Epithelial cell of prostate (primary cell): Measurements from ENCODE around the gene TINAGL1.
A peak's percentile ranks its signal among the peaks of the same experiment; 100 is the strongest.

Experiments used
- DNase-seq: peaks from one replicate; pipeline ENCODE4 v3.0.0-alpha.2; 2011; ENCODE audit warnings: low read depth, low spot score
- H3K27ac ChIP-seq: fragments of 450-650 bp; 2 replicates; pipeline ENCODE4 v1.5.1; 2017; ENCODE audit warnings: mild to moderate bottlenecking

TINAGL1 gene

DNA sequence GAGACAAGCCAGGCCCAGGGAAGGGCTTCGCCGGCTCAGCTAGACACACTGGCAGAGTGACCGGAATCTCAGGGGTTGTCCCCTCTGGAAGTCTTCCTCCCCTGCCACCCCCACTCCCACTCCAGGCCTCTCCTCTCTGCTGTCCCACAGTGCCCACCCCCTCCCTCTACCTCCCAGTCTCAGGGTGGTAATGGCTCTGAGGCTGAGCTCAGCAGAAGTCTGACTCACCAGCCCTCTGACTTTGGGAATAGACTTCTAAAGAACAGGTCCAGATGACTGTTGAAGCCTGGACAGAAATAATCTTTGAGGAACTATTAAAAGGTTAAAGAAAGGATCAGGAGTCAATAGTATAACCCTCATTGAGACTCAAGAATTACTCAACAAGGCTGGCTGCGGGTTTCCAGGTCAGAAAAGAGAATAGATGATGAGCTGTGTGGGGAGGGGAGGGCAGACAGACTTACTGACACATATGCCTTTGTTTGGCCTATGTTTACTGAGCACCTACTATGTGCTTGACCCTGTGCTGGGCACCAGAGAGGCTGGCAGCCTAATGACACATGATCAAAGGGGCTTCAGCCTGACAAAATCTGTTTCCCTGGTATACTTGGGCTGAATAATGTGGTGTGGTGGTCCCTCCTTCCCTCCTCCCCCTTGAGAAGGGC lies 49.4 kb downstream of the TINAGL1 start:
- DNase-seq = no peak

DNA sequence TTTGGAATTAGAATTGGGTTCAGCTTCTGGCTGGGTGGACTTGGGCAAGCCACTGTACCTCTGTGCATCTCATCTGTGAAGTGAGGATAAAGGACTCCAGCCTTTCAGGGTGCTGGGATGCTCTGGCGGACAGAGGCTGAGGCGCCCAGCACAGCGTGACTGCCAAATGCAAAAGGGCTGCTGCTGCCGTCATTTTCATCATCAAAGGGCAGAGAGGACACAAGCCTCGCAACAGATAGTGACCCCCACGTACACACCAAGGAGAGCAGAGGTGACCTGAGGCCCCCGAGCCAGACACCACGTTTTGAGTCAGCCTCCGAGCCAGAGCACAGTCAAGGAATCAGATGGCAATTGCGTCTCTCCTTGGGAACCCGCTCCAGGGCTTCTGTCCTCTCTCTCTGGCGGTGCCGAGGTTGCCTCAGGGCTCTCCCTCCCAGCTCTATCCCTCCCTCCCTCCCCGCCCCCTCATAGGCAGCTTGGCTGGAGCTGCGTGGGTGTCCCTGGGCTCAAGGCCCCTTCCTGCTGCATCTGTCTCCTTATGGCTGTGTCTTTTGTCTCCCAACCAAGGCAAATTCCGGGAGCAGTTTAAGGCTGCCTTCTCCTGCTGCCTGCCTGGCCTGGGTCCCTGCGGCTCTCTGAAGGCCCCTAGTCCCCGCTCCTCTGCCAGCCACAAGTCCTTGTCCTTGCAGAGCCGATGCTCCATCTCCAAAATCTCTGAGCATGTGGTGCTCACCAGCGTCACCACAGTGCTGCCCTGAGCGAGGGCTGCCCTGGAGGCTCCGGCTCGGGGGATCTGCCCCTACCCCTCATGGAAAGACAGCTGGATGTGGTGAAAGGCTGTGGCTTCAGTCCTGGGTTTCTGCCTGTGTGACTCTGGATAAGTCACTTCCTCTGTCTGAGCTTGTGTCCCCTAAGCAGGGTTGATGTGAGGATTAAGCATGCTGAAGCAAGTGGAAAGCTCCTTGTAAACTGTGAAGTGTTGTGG lies 50.2 kb downstream of the TINAGL1 start:
- peak overlapping the region; percentile 30 for H3K27ac ChIP-seq

More for the DNA sequence above, 49.4 kb downstream of the TINAGL1 start:
- no peak overlapping the region for H3K27ac ChIP-seq

DNA sequence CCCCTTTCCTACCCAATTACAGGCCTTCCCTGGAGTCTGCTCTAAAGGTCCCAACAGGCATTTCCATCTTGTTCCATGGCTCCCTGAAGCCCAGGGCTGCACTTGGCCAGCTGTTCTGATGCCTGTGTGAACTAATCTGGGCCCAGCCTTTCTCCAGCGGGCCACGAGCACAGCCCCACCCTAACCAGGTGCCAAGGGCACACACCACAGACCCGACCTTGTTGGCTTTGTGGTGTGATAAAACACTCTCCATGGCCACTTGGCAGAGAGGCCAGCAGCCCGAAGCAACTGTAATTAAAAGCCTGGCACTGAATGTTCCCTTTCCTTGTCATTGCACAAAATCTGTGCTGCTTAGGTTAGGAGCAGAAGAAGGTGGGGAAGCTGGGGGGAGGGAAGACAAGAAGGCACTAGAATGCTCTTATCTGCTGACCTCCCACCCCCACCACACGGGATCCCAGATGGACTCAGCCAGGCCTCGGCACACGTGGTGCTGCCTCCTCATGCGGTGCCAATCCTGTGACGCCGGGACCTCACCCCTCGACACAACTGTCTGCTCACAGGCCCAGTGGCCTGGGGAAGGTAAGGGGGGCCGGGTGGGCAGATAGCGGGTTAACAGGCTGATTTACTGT lies 51.1 kb downstream of the TINAGL1 start:
- H3K27ac ChIP-seq = peak overlapping the region; percentile 30
- no peak for DNase-seq

More for the DNA sequence above, 50.2 kb downstream of the TINAGL1 start:
- no peak for DNase-seq

DNA sequence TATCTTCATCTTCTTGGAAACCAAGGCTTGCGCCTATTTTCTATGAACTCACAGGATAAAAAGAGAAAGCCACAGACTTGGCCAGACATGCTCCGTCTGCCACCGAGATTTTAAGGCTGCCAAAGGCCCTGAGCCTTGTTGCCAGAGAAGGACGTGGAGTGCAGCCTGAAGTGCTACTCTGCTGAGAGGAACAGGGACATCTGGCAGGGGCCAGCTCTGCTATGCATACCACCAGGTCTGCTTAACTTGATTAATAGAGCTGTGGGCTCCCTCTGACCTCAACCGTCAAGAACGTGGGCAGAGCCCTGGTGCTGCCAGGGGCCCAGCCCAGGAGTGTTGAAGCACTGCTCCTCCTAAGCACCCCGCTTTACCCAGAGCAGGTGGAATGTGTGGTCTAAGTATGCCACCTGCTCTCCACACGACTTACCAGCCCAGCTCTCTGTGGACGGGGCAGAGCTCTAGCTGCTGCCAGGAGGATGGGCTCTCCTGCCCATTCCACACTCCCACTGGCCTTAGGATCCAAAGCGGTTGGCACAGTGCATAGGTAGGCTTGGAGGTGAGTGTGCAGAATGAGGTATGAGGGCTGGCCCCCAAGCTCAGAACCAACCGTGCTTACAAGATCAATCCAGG lies 51.7 kb downstream of the TINAGL1 start:
- no peak for DNase-seq
- peak overlapping the region; percentile 30 for H3K27ac ChIP-seq

DNA sequence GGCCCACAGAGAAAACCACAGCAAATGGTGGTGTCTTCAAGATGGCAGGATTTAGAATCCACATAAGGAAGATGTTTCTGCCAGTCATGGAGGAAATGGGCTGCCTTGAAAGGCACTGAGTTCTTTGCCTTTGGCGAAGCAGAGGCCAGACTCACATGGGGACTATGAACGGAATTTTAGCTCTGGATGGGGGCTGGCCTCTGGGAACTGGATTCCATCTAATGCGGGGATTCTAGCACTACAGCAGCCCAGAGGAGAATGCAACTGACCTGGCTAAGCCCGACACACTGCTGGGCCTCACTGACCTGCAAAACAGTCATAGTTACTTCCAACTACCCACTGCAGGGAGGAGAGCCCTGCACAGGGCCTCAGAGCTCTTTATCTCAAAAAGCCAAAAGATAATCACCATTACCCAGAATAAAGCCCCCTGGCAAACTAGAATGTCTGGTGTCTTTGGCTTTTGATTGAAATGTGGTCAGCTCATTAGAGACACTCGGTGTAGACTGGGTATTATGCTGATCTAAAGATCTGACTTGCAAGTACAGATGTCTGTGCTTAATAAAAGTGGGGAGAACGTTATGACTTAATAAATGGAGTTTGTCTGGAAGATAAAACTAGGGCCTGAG lies 52.7 kb downstream of the TINAGL1 start:
- no peak overlapping the region for H3K27ac ChIP-seq
- no peak for DNase-seq

DNA sequence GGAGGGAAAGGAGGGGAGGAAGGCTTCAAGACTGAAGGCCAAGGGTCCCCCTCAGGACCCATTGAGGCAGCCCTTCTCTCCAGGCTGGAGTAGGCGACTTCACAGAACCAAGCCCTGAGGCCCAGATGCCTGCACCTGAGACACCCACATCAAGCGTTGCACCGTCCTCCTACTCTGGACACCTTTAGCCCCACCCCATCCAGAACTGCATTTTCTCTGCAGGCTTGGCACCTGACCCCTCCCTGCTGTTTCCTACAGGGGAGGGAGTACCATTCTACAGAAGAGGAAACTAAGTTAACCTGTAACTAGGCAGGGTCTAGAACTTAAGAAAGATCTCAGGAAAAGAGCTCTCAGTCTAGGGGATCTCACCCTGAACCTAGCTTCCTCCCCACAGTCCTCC lies 56.3 kb downstream of the TINAGL1 start:
- DNase-seq = no peak
- no peak overlapping the region for H3K27ac ChIP-seq

DNA sequence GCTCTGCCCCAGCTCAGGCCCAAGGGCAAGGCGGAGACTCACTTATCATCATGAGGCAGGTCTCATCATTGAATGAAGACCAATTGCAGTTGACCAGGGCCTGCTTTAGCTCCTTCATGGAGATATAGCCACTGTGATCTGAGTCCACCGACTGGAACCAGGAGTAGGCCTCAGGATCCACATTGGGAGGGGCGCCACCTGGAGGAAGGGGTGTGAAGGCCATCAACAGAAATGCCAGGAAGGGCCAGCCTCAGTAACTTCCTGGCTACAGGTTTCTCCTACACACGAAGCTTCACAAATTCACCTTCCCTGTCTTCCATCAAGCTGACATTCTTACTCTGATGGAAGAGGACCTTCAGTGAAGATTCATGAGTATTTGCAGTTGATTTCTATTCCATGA lies 56.8 kb downstream of the TINAGL1 start:
- no peak for DNase-seq
- H3K27ac ChIP-seq = no peak overlapping the region
